Prostate gland (tissue), 2 donors: ENCODE results near the gene TNIP3.

Experiments used
- CTCF ChIP-seq, 4 experiments: fragments of 200-600 bp in 2 of 4; fragments of 450-650 bp in 2 of 4; sonication (generic) in 2 of 4; IDR thresholded peaks; 1 replicate in 3 of 4; 2 replicates in 1 of 4; pipeline ENCODE4 v1.5.1; 2016 to 2019; ENCODE audit warnings: antibody characterized with exemption in 4 of 4, mild to moderate bottlenecking in 2 of 4, moderate library complexity in 2 of 4
- POLR2A ChIP-seq: fragments of 450-650 bp; IDR thresholded peaks from one replicate; pipeline ENCODE4 v1.6.1; 2016; ENCODE audit warnings: antibody characterized with exemption, mild to moderate bottlenecking

GRCh38 chr4:121198251-121198650, 34.1 kb upstream of the TNIP3 start:
- TF ChIP-seq CTCF (IDR thresholded peaks at IDR 0.05) (no peak), POLR2A (no peak)
